Suprapubic skin (tissue), 4 donors: Measurements from ENCODE around the gene GOLPH3. TPM values are rescaled to one million over a fixed set of nuclear protein-coding genes. Genes with fewer than 3 reads are reported as not detected.

Source experiments
- DNase-seq, 2 donors: peaks; one replicate each; pipeline ENCODE4 v3.0.0-alpha.2; 2019; ENCODE audit warnings: low spot score in 2 of 2
- H3K27ac ChIP-seq: fragments of 200-600 bp; sonication (generic); one replicate; pipeline ENCODE4 v1.5.1; 2019
- H3K27me3 ChIP-seq: fragments of 200-600 bp; sonication (generic); one replicate; pipeline ENCODE4 v1.5.1; 2019
- H3K36me3 ChIP-seq: fragments of 200-600 bp; sonication (generic); one replicate; pipeline ENCODE4 v1.5.1; 2019
- H3K4me1 ChIP-seq: fragments of 200-600 bp; sonication (generic); one replicate; pipeline ENCODE4 v1.5.1; 2019
- H3K4me3 ChIP-seq: fragments of 200-600 bp; sonication (generic); one replicate; pipeline ENCODE4 v1.5.1; 2019; ENCODE audit warnings: mild to moderate bottlenecking
- H3K9me3 ChIP-seq: fragments of 200-600 bp; sonication (generic); one replicate; pipeline ENCODE4 v1.5.1; 2019
- POLR2A ChIP-seq, 2 donors: fragments of 450-650 bp; IDR thresholded peaks; one replicate each; pipeline ENCODE4 v1.6.1; 2017; ENCODE audit warnings: antibody characterized with exemption in 2 of 2, mild to moderate bottlenecking in 2 of 2, moderate library complexity in 2 of 2
- POLR2AphosphoS5 ChIP-seq, 3 donors: sonication (generic); formaldehyde crosslinking; IDR thresholded peaks; one replicate each; pipeline ENCODE4 v1.6.1; 2017; ENCODE audit warnings: antibody characterized with exemption in 3 of 3
- WGBS: methylation state at CpG from one replicate; pipeline ENCODE4 v1.1.5; 2018; 5-methylcytosine and 5-hydroxymethylcytosine counted together
- total RNA-seq, 4 donors: library from RNA; depleted of rRNA; stranded (reverse); fragments of >200 nt; gene quantifications; one replicate each; pipeline ENCODE4 v1.1.0, GENCODE V29; 2016
- TF ChIP-seq, protein P1 (sequence below), 2 donors: fragments of 200-600 bp in 1 of 2; fragments of 450-650 bp in 1 of 2; sonication (generic) in 1 of 2; IDR thresholded peaks; one replicate each; pipeline ENCODE4 v1.5.1; 2016 to 2019; ENCODE audit warnings: antibody characterized with exemption in 2 of 2, mild to moderate bottlenecking in 1 of 2, moderate library complexity in 1 of 2

GOLPH3 gene
- total RNA-seq, 4 donors from 2014 or later = 44.8 to 70.3 (median 58.9) TPM

DNA sequence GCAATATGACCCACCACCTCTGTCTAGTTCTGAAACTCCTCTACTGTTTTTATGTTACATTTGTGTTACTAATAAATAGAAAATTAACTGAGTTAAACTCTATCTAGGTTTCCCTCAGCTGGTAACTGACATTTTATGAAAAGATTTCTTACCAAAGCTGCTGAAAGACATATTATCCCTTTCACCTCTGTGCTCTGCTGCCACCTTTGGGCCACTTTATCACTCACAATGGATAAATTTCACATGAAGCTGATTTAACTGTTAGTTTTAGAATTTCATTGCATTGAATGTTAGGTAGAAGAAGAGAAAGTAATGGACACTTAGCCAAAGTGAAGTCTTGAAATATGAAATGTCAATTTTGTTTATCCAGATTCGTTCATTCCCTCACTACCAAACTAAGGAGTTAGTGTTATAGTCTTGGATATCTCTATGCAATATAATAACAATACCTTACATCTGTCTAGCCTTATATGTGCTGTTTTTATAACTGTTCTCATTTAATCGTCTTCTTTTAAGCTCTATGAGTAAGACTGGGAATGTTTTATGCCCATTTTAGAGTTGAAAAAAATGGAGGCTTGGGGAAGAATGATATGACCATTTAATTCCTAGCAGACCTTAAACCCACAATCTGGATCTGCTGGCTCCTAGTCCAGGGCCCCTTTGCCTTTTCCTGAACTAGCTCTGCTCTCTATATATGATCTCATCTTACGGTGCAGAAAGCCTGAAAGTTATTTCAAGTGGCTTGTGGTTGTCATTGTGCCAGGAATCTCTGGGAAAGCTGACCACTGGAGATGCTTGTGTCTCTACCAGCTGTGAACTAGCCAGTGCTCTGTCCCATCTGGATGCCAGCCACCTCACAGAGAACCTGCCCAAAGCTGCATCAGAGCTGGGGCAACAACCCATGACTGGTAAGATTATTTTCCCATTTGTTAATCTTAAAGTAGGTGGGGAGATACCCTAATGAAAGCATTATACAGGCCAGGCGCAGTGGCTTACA is 97.1 kb downstream of the GOLPH3 start:
- no peaks in the 10 kb centered on the region for H3K4me1 ChIP-seq
- no peaks in the 10 kb centered on the region for H3K27me3 ChIP-seq
- H3K36me3 ChIP-seq = peaks cover 23% of the 10 kb centered on the region
- WGBS = 57% methylated on average over 4 of the region's 4 CpGs
- H3K4me3 ChIP-seq = no peak overlapping the region
- DNase-seq = peak in 1 of 2 donors; percentile 37
- TF ChIP-seq POLR2AphosphoS5 (IDR thresholded peaks at IDR 0.05) = no peak
- TF ChIP-seq POLR2A (IDR thresholded peaks at IDR 0.05) = no peak
- TF ChIP-seq, protein P1, sequence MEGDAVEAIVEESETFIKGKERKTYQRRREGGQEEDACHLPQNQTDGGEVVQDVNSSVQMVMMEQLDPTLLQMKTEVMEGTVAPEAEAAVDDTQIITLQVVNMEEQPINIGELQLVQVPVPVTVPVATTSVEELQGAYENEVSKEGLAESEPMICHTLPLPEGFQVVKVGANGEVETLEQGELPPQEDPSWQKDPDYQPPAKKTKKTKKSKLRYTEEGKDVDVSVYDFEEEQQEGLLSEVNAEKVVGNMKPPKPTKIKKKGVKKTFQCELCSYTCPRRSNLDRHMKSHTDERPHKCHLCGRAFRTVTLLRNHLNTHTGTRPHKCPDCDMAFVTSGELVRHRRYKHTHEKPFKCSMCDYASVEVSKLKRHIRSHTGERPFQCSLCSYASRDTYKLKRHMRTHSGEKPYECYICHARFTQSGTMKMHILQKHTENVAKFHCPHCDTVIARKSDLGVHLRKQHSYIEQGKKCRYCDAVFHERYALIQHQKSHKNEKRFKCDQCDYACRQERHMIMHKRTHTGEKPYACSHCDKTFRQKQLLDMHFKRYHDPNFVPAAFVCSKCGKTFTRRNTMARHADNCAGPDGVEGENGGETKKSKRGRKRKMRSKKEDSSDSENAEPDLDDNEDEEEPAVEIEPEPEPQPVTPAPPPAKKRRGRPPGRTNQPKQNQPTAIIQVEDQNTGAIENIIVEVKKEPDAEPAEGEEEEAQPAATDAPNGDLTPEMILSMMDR (IDR thresholded peaks at IDR 0.05) = peak; percentile 64 to 66
- no peak overlapping the region for H3K27ac ChIP-seq
- H3K9me3 ChIP-seq = no peaks in the 10 kb centered on the region

Other genes starting within 250 kb of the GOLPH3 start
- 10 to 100 TPM; 28.1 to 43.6 (median 40.6) TPM for gene MTMR12, start 138.6 kb upstream of the GOLPH3 start, total RNA-seq